HEK293 (cell line): ENCODE measurements around the gene RANBP3L.

Source experiments
- CTCF ChIA-PET: fragments of 350-600 bp; formaldehyde crosslinking; extraction: SDS; loops from one replicate; lab custom pipeline; 2021; ENCODE audit warnings: antibody characterized with exemption; lab: Yijun Ruan, JAX
- POLR2A ChIA-PET: fragments of 300-600 bp; formaldehyde crosslinking; extraction: SDS; loops from one replicate; lab custom pipeline; 2020; ENCODE audit warnings: antibody characterized with exemption, inconsistent platforms; lab: Yijun Ruan, JAX
- H3K27ac ChIP-seq: fragments of 200-500 bp; sonication (Bioruptor generic); 2 replicates; pipeline ENCODE4 v1.5.1; 2014; ENCODE audit warnings: low read depth, low read length, control low read depth, inconsistent platforms; ENCODE audit errors: extremely low read depth
- H3K36me3 ChIP-seq, 2 experiments: fragments of 200-500 bp in 1 of 2; sonication (Bioruptor generic) in 1 of 2; 1 replicate in 1 of 2; 2 replicates in 1 of 2; pipeline ENCODE4 v1.5.1; 2014 to 2017; ENCODE audit warnings: inconsistent platforms in 2 of 2, low read length in 2 of 2; ENCODE audit not compliant: control insufficient read depth in 2 of 2, insufficient read depth in 1 of 2
- H3K4me1 ChIP-seq: fragments of 200-500 bp; sonication (Bioruptor generic); 2 replicates; pipeline ENCODE4 v1.5.1; 2014; ENCODE audit warnings: mild to moderate bottlenecking, low read length, inconsistent platforms; ENCODE audit not compliant: control insufficient read depth, insufficient read depth
- H3K4me3 ChIP-seq: 2 replicates; pipeline ENCODE4 v1.5.1; 2011; ENCODE audit warnings: low read depth, mild to moderate bottlenecking, control low read depth, low read length, moderate library complexity
- H3K9me3 ChIP-seq: fragments of 200-500 bp; sonication (Bioruptor generic); 2 replicates; pipeline ENCODE4 v1.5.1; 2014; ENCODE audit warnings: low read depth, low read length, inconsistent platforms; ENCODE audit not compliant: control insufficient read depth, insufficient read depth
- BCL11B ChIP-seq: fragments of 450-650 bp; formaldehyde crosslinking; IDR thresholded peaks from 2 replicates; pipeline ENCODE4 v1.5.1; 2016; ENCODE audit warnings: low read depth, missing biosample characterization, missing genetic modification characterization
- BCL6B ChIP-seq: fragments of 450-650 bp; formaldehyde crosslinking; IDR thresholded peaks from 2 replicates; pipeline ENCODE4 v1.5.1; 2017; ENCODE audit warnings: missing biosample characterization, missing genetic modification characterization
- KLF1 ChIP-seq: fragments of 450-650 bp; formaldehyde crosslinking; IDR thresholded peaks from 2 replicates; pipeline ENCODE4 v1.5.1; 2016; ENCODE audit warnings: missing biosample characterization, missing genetic modification characterization
- SP2 ChIP-seq: fragments of 450-650 bp; formaldehyde crosslinking; IDR thresholded peaks from 2 replicates; pipeline ENCODE4 v1.5.1; 2016; ENCODE audit warnings: missing biosample characterization, missing genetic modification characterization
- SP7 ChIP-seq: fragments of 450-650 bp; formaldehyde crosslinking; IDR thresholded peaks from 2 replicates; pipeline ENCODE4 v1.5.1; 2016; ENCODE audit warnings: missing biosample characterization, missing genetic modification characterization
- ZBTB6 ChIP-seq: fragments of 450-650 bp; formaldehyde crosslinking; IDR thresholded peaks from 2 replicates; pipeline ENCODE4 v1.5.1; 2017; ENCODE audit warnings: missing biosample characterization, missing genetic modification characterization
- ZFHX2 ChIP-seq: fragments of 450-650 bp; formaldehyde crosslinking; conservative IDR thresholded peaks from 2 replicates; pipeline ENCODE4 v1.5.1; 2016; ENCODE audit warnings: missing biosample characterization, missing genetic modification characterization
- ZNF140 ChIP-seq: fragments of 450-650 bp; formaldehyde crosslinking; IDR thresholded peaks from 2 replicates; pipeline ENCODE4 v1.5.1; 2016; ENCODE audit warnings: missing biosample characterization, missing genetic modification characterization
- ZNF248 ChIP-seq: fragments of 450-650 bp; formaldehyde crosslinking; IDR thresholded peaks from 2 replicates; pipeline ENCODE4 v1.5.1; 2017; ENCODE audit warnings: missing biosample characterization, missing genetic modification characterization
- ZNF292 ChIP-seq: fragments of 450-650 bp; formaldehyde crosslinking; IDR thresholded peaks from 2 replicates; pipeline ENCODE4 v1.5.1; 2016; ENCODE audit warnings: low read depth, missing biosample characterization, missing genetic modification characterization, borderline replicate concordance
- ZNF391 ChIP-seq: fragments of 450-650 bp; formaldehyde crosslinking; IDR thresholded peaks from 2 replicates; pipeline ENCODE4 v1.5.1; 2016; ENCODE audit warnings: low read depth, missing biosample characterization, missing genetic modification characterization, borderline replicate concordance
- ZNF660 ChIP-seq: fragments of 450-650 bp; IDR thresholded peaks from 2 replicates; pipeline ENCODE4 v1.5.1; 2018; ENCODE audit warnings: missing biosample characterization, mild to moderate bottlenecking, missing genetic modification characterization
- ZNF76 ChIP-seq: fragments of 450-650 bp; formaldehyde crosslinking; IDR thresholded peaks from 2 replicates; pipeline ENCODE4; 2016; ENCODE audit warnings: low read depth, missing biosample characterization, missing genetic modification characterization, borderline replicate concordance
- ZNF791 ChIP-seq: fragments of 450-650 bp; formaldehyde crosslinking; IDR thresholded peaks from 2 replicates; pipeline ENCODE4 v1.5.1; 2016; ENCODE audit warnings: missing biosample characterization, missing genetic modification characterization
- ZSCAN23 ChIP-seq: fragments of 450-650 bp; formaldehyde crosslinking; IDR thresholded peaks from 2 replicates; pipeline ENCODE4 v1.5.1; 2016; ENCODE audit warnings: missing biosample characterization, missing genetic modification characterization
- TF ChIP-seq, protein P1 (sequence below): fragments of 450-650 bp; formaldehyde crosslinking; IDR thresholded peaks from 2 replicates; pipeline ENCODE4 v1.5.1; 2016; ENCODE audit warnings: missing biosample characterization, missing genetic modification characterization
- TF ChIP-seq, protein P2 (sequence below): fragments of 450-650 bp; formaldehyde crosslinking; IDR thresholded peaks from 2 replicates; pipeline ENCODE4 v1.5.1; 2016; ENCODE audit warnings: missing biosample characterization, missing genetic modification characterization, borderline replicate concordance

RANBP3L gene

DNA sequence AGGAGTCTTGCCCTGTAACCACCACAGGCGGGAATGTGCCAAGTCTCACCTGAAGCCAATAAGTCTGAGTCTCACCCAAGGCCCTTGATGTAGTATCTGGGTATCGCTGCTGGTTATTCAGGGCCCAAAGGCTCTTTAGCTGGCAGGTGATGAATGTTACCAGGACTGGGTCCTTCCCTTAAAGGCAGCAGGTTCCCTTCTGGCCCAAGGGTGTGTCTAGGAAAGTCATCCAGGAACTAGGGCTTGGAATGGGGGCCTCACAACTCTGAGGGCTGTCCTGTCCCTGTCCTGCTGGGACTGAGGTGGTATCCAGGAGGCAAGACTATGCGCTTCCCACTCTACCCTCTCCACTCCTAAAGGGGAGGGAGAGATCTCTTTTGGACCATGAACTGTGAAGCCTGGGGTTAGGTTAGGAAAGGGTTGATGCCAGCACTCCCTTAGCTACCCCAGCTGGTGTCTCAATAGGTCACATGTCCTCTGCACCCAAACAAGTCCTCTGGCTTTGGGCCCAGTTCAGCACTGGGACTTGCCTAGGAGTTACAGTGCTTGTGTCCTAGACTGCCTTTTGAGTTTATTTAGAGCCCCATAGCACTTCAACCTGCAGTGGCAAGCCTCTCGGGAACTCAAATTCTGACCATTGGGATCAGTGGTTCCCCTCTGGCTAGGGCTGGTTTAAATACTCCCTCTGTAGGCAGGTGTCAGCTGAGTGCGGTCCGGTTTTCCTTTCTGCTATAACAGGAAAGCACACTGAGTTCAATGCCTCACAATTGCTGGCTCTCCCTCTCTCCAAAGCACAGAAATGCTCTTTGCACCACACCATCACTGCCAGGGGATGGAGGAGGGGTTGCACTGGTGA lies 22.5 kb upstream of the RANBP3L start:
- ChIA-PET POLR2A (no interaction called here), CTCF (no interaction called here)
- TF ChIP-seq, protein P1, sequence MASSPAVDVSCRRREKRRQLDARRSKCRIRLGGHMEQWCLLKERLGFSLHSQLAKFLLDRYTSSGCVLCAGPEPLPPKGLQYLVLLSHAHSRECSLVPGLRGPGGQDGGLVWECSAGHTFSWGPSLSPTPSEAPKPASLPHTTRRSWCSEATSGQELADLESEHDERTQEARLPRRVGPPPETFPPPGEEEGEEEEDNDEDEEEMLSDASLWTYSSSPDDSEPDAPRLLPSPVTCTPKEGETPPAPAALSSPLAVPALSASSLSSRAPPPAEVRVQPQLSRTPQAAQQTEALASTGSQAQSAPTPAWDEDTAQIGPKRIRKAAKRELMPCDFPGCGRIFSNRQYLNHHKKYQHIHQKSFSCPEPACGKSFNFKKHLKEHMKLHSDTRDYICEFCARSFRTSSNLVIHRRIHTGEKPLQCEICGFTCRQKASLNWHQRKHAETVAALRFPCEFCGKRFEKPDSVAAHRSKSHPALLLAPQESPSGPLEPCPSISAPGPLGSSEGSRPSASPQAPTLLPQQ (tag by site-specific recombination): no peak
- TF ChIP-seq BCL6B (tag by site-specific recombination): 0 out of 2 replicates have a peak, but pooled peaks have one; percentile 18

DNA sequence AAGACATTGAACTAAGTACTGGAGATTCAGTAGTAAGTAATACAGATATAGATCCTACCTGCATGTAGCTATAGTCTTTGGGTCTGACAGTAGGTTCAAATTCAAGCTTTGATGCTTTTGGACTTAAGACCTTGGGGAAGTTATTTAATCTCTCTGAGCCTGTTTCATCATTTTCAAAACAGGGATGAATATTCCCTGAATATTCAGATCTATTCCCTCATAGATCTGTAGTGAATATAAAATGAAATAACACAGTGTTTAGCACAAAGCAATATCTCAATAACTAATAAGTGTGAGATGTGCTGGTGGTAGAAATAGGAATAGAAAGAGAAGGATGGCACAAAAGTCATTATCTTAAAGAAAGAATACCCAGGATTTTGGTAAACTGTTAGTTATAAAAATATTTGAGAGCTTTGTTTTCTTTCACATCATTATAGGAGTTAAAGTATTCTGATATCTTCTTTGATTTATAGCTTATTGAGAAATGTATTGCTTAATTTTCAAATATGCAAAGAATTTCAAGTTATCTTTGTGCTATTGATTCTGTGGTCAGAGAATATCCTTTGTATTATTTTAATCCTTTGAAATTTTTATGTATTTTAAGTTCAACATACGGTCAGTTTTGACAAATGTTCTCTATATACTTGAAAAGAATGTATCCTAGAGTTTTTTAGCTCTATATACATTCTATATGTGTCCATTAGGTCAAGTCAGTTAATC lies 11.4 kb upstream of the RANBP3L start:
- POLR2A ChIA-PET: no interaction called here

More for the DNA sequence above, 22.5 kb upstream of the RANBP3L start:
- no peaks in the 10 kb centered on the region for H3K36me3 ChIP-seq
- no peaks in the 10 kb centered on the region for H3K4me1 ChIP-seq
- no peaks in the 10 kb centered on the region for H3K9me3 ChIP-seq
- no peak overlapping the region for H3K4me3 ChIP-seq
- H3K27ac ChIP-seq: no peak overlapping the region

GRCh38 chr5:36311956-36312355 lies 10.3 kb upstream of the RANBP3L start:
- H3K4me1 ChIP-seq: peaks cover 4% of the 10 kb centered on the region; the same call in 1 of the 2 replicates
- ChIA-PET CTCF (interaction anchor here (0.6 to 1.4 kb wide), 2 partner anchors 10 to 381 kb away, joined by 3 to 4 read pairs; partner anchors contain the start of gene RANBP3L), POLR2A (no interaction called here)
- H3K36me3 ChIP-seq: no peaks in the 10 kb centered on the region
- H3K4me3 ChIP-seq: no peak overlapping the region
- H3K9me3 ChIP-seq: peaks cover 3% of the 10 kb centered on the region; the same call in 1 of the 2 replicates
- no peak overlapping the region for H3K27ac ChIP-seq
- TF ChIP-seq ZNF76 (no peak), SP2 (tag by site-specific recombination) (no peak), ZNF791 (tag by site-specific recombination) (no peak), ZNF140 (no peak), ZNF248 (tag by site-specific recombination) (no peak), ZNF292 (tag by site-specific recombination) (no peak), BCL11B (tag by site-specific recombination) (no peak), SP7 (no peak), KLF1 (tag by site-specific recombination) (no peak), ZBTB6 (no peak), ZNF391 (tag by site-specific recombination) (no peak)

More for the DNA sequence above, 11.4 kb upstream of the RANBP3L start:
- TF ChIP-seq, protein P2, sequence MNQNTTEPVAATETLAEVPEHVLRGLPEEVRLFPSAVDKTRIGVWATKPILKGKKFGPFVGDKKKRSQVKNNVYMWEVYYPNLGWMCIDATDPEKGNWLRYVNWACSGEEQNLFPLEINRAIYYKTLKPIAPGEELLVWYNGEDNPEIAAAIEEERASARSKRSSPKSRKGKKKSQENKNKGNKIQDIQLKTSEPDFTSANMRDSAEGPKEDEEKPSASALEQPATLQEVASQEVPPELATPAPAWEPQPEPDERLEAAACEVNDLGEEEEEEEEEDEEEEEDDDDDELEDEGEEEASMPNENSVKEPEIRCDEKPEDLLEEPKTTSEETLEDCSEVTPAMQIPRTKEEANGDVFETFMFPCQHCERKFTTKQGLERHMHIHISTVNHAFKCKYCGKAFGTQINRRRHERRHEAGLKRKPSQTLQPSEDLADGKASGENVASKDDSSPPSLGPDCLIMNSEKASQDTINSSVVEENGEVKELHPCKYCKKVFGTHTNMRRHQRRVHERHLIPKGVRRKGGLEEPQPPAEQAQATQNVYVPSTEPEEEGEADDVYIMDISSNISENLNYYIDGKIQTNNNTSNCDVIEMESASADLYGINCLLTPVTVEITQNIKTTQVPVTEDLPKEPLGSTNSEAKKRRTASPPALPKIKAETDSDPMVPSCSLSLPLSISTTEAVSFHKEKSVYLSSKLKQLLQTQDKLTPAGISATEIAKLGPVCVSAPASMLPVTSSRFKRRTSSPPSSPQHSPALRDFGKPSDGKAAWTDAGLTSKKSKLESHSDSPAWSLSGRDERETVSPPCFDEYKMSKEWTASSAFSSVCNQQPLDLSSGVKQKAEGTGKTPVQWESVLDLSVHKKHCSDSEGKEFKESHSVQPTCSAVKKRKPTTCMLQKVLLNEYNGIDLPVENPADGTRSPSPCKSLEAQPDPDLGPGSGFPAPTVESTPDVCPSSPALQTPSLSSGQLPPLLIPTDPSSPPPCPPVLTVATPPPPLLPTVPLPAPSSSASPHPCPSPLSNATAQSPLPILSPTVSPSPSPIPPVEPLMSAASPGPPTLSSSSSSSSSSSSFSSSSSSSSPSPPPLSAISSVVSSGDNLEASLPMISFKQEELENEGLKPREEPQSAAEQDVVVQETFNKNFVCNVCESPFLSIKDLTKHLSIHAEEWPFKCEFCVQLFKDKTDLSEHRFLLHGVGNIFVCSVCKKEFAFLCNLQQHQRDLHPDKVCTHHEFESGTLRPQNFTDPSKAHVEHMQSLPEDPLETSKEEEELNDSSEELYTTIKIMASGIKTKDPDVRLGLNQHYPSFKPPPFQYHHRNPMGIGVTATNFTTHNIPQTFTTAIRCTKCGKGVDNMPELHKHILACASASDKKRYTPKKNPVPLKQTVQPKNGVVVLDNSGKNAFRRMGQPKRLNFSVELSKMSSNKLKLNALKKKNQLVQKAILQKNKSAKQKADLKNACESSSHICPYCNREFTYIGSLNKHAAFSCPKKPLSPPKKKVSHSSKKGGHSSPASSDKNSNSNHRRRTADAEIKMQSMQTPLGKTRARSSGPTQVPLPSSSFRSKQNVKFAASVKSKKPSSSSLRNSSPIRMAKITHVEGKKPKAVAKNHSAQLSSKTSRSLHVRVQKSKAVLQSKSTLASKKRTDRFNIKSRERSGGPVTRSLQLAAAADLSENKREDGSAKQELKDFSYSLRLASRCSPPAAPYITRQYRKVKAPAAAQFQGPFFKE (tag by site-specific recombination): no peak
- TF ChIP-seq ZFHX2 (no peak), ZNF660 (tag by site-specific recombination) (no peak), ZSCAN23 (no peak)
- Histone ChIP-seq H3K27ac (no peak overlapping the region), H3K4me3 (no peak overlapping the region), H3K36me3 (no peaks in the 10 kb centered on the region), H3K9me3 (peaks cover 3% of the 10 kb centered on the region; the same call in 1 of the 2 replicates), H3K4me1 (peaks cover 2% of the 10 kb centered on the region; the same call in 1 of the 2 replicates)
- CTCF ChIA-PET: interaction anchor here (0.7 to 1.1 kb wide), 7 partner anchors 9 to 383 kb away, joined by 3 to 4 read pairs (median 3); no protein-coding TSS in a partner anchor
